Astrocyte of the hippocampus (primary cell): ENCODE data around the gene DGKD.

Source experiments
- DNase-seq: peaks from one replicate; pipeline ENCODE4 v3.0.0; 2011; ENCODE audit warnings: low read depth, low spot score

The DGKD gene

GRCh38 chr2:233445152-233445830, 91.0 kb downstream of the DGKD start:
- no peak for DNase-seq

GRCh38 chr2:233446121-233446520, 91.8 kb downstream of the DGKD start:
- DNase-seq: no peak

- DNase-seq: no peak
Measured at GRCh38 chr2:233446606-233447305, 92.5 kb downstream of the DGKD start.

- DNase-seq: no peak
Measured at GRCh38 chr2:233447506-233448219, 93.4 kb downstream of the DGKD start.

- no peak for DNase-seq
Measured at GRCh38 chr2:233448220-233448559, 93.9 kb downstream of the DGKD start.

- no peak for DNase-seq
Measured at GRCh38 chr2:233448575-233448974, 94.3 kb downstream of the DGKD start.

- DNase-seq: peak; percentile 84
Measured at GRCh38 chr2:233449081-233449901, 95.0 kb downstream of the DGKD start.

- DNase-seq: no peak
Measured at GRCh38 chr2:233449921-233450863, 95.9 kb downstream of the DGKD start.

GRCh38 chr2:233450864-233451575, 96.7 kb downstream of the DGKD start:
- DNase-seq: no peak

- DNase-seq: no peak
Measured at GRCh38 chr2:233451950-233452349, 97.7 kb downstream of the DGKD start.

GRCh38 chr2:233453111-233453915, 99.0 kb downstream of the DGKD start:
- DNase-seq: no peak

- no peak for DNase-seq
Measured at GRCh38 chr2:233453916-233454315, 99.6 kb downstream of the DGKD start.

GRCh38 chr2:233455006-233455405, 100.7 kb downstream of the DGKD start:
- DNase-seq: no peak

GRCh38 chr2:233455491-233455890, 101.2 kb downstream of the DGKD start:
- DNase-seq: no peak

GRCh38 chr2:233456111-233456510, 101.8 kb downstream of the DGKD start:
- DNase-seq: no peak

- peak; percentile 25 for DNase-seq
Measured at GRCh38 chr2:233456934-233457333, 102.6 kb downstream of the DGKD start.

- no peak for DNase-seq
Measured at GRCh38 chr2:233457356-233457755, 103.1 kb downstream of the DGKD start.

- DNase-seq: no peak
Measured at GRCh38 chr2:233458031-233458610, 103.8 kb downstream of the DGKD start.

- no peak for DNase-seq
Measured at GRCh38 chr2:233458826-233459225, 104.5 kb downstream of the DGKD start.
